Activated T-cell treated with anti-CD3 and anti-CD28 coated beads, Interleukin-2, amount 50 U/mL, for 24 hours (primary cell): ENCODE measurements around the gene SHKBP1.
"Not testable (repeated sequence)": the region's sequence is repeated elsewhere in the genome, so short reads cannot be mapped to it uniquely, and the experiment has no call there.

Experiments
- DNase-seq: peaks from one replicate; pipeline ENCODE4 v3.0.0-alpha.2; 2020
- H3K27ac Mint-ChIP-seq: 2 replicates; pipeline ENCODE4 v1.8.0; 2020; ENCODE audit warnings: mild to moderate bottlenecking, mixed read lengths
- H3K27me3 Mint-ChIP-seq: 2 replicates; pipeline ENCODE4 v1.8.0; 2020; ENCODE audit warnings: mixed read lengths
- H3K36me3 Mint-ChIP-seq: 2 replicates; pipeline ENCODE4 v1.8.0; 2020; ENCODE audit warnings: low read depth, mixed read lengths
- H3K4me1 Mint-ChIP-seq: 2 replicates; pipeline ENCODE4 v1.8.0; 2020; ENCODE audit warnings: low read depth, mixed read lengths
- H3K4me3 Mint-ChIP-seq: 2 replicates; pipeline ENCODE4 v1.8.0; 2020; ENCODE audit warnings: mild to moderate bottlenecking, moderate library complexity, mixed read lengths
- H3K9me3 Mint-ChIP-seq: 2 replicates; pipeline ENCODE4 v1.8.0; 2020; ENCODE audit warnings: mixed read lengths

The SHKBP1 gene

GRCh38 chr19:40621283-40621682 lies 44.6 kb downstream of the SHKBP1 start:
- Mint-ChIP-seq H3K4me3 (no peak overlapping the region), H3K4me1 (peaks cover 31% of the 10 kb centered on the region), H3K27ac (peak overlapping the region; percentile 2), H3K9me3 (no peaks in the 10 kb centered on the region), H3K36me3 (peaks cover 85% of the 10 kb centered on the region), H3K27me3 (no peaks in the 10 kb centered on the region)
- DNase-seq = no peak

GRCh38 chr19:40621966-40622772 lies 45.5 kb downstream of the SHKBP1 start:
- H3K36me3 Mint-ChIP-seq = peaks cover 85% of the 10 kb centered on the region
- H3K27ac Mint-ChIP-seq = no peak overlapping the region
- DNase-seq = no peak
- no peaks in the 10 kb centered on the region for H3K27me3 Mint-ChIP-seq
- H3K4me1 Mint-ChIP-seq = peaks cover 25% of the 10 kb centered on the region
- no peaks in the 10 kb centered on the region for H3K9me3 Mint-ChIP-seq
- H3K4me3 Mint-ChIP-seq = no peak overlapping the region

- H3K27ac Mint-ChIP-seq = no peak overlapping the region
Measured at GRCh38 chr19:40622773-40623075, 46.1 kb downstream of the SHKBP1 start.

GRCh38 chr19:40623403-40624251 lies 47.0 kb downstream of the SHKBP1 start:
- Mint-ChIP-seq H3K9me3 (no peaks in the 10 kb centered on the region), H3K4me1 (peaks cover 21% of the 10 kb centered on the region), H3K4me3 (no peak overlapping the region), H3K27ac (peak overlapping the region; percentile 24), H3K36me3 (peaks cover 89% of the 10 kb centered on the region), H3K27me3 (no peaks in the 10 kb centered on the region)
- no peak for DNase-seq

More at GRCh38 chr19:40622773-40623075, 46.1 kb downstream of the SHKBP1 start:
- H3K36me3 Mint-ChIP-seq = peaks cover 89% of the 10 kb centered on the region
- DNase-seq = no peak
- H3K27me3 Mint-ChIP-seq = no peaks in the 10 kb centered on the region
- H3K4me3 Mint-ChIP-seq = no peak overlapping the region
- H3K9me3 Mint-ChIP-seq = no peaks in the 10 kb centered on the region
- H3K4me1 Mint-ChIP-seq = peaks cover 25% of the 10 kb centered on the region

- Mint-ChIP-seq H3K4me1 (peaks cover 14% of the 10 kb centered on the region), H3K36me3 (peaks cover 85% of the 10 kb centered on the region)
- H3K9me3 Mint-ChIP-seq, H3K27ac Mint-ChIP-seq, DNase-seq, H3K4me3 Mint-ChIP-seq, H3K27me3 Mint-ChIP-seq: not testable (repeated sequence)
Measured at GRCh38 chr19:40624369-40625153, 47.9 kb downstream of the SHKBP1 start.

- Mint-ChIP-seq H3K27me3 (no peaks in the 10 kb centered on the region), H3K27ac (peak overlapping the region; percentile 56), H3K4me1 (peaks cover 14% of the 10 kb centered on the region), H3K36me3 (peaks cover 87% of the 10 kb centered on the region), H3K4me3 (no peak overlapping the region), H3K9me3 (no peaks in the 10 kb centered on the region)
- no peak for DNase-seq
Measured at GRCh38 chr19:40625406-40626120, 48.9 kb downstream of the SHKBP1 start.

GRCh38 chr19:40626918-40627317 lies 50.2 kb downstream of the SHKBP1 start:
- Mint-ChIP-seq H3K36me3 (peaks cover 76% of the 10 kb centered on the region), H3K9me3 (no peaks in the 10 kb centered on the region), H3K4me3 (no peak overlapping the region), H3K27me3 (no peaks in the 10 kb centered on the region), H3K27ac (no peak overlapping the region), H3K4me1 (peaks cover 9% of the 10 kb centered on the region)
- no peak for DNase-seq

GRCh38 chr19:40627486-40628279 lies 51.0 kb downstream of the SHKBP1 start:
- no peaks in the 10 kb centered on the region for H3K27me3 Mint-ChIP-seq
- no peaks in the 10 kb centered on the region for H3K9me3 Mint-ChIP-seq
- no peak for DNase-seq
- peaks cover 70% of the 10 kb centered on the region for H3K36me3 Mint-ChIP-seq
- peaks cover 9% of the 10 kb centered on the region for H3K4me1 Mint-ChIP-seq
- no peak overlapping the region for H3K27ac Mint-ChIP-seq
- H3K4me3 Mint-ChIP-seq = no peak overlapping the region

GRCh38 chr19:40629346-40629745 lies 52.7 kb downstream of the SHKBP1 start:
- DNase-seq = no peak
- H3K4me3 Mint-ChIP-seq = no peak overlapping the region
- peaks cover 55% of the 10 kb centered on the region for H3K36me3 Mint-ChIP-seq
- no peaks in the 10 kb centered on the region for H3K9me3 Mint-ChIP-seq
- peaks cover under 1% of the 10 kb centered on the region for H3K27me3 Mint-ChIP-seq
- H3K4me1 Mint-ChIP-seq = peaks cover 14% of the 10 kb centered on the region
- H3K27ac Mint-ChIP-seq = no peak overlapping the region

GRCh38 chr19:40630571-40631160 lies 54.0 kb downstream of the SHKBP1 start:
- Mint-ChIP-seq H3K36me3 (peaks cover 46% of the 10 kb centered on the region), H3K9me3 (no peaks in the 10 kb centered on the region), H3K27me3 (peaks cover 6% of the 10 kb centered on the region), H3K4me3 (no peak overlapping the region), H3K27ac (no peak overlapping the region), H3K4me1 (peaks cover 14% of the 10 kb centered on the region)
- no peak for DNase-seq

GRCh38 chr19:40632311-40633036 lies 55.8 kb downstream of the SHKBP1 start:
- Mint-ChIP-seq H3K27ac (no peak overlapping the region), H3K4me1 (peaks cover 14% of the 10 kb centered on the region), H3K36me3 (peaks cover 27% of the 10 kb centered on the region), H3K27me3 (peaks cover 7% of the 10 kb centered on the region), H3K9me3 (no peaks in the 10 kb centered on the region), H3K4me3 (no peak overlapping the region)
- DNase-seq = no peak

GRCh38 chr19:40633207-40633606 lies 56.5 kb downstream of the SHKBP1 start:
- H3K36me3 Mint-ChIP-seq = peaks cover 20% of the 10 kb centered on the region
- DNase-seq = no peak
- peaks cover 14% of the 10 kb centered on the region for H3K4me1 Mint-ChIP-seq
- H3K27me3 Mint-ChIP-seq = peaks cover 7% of the 10 kb centered on the region
- H3K9me3 Mint-ChIP-seq = no peaks in the 10 kb centered on the region
- H3K27ac Mint-ChIP-seq = no peak overlapping the region
- H3K4me3 Mint-ChIP-seq = no peak overlapping the region

GRCh38 chr19:40638327-40638726 lies 61.7 kb downstream of the SHKBP1 start:
- H3K4me3 Mint-ChIP-seq = no peak overlapping the region
- H3K27ac Mint-ChIP-seq = no peak overlapping the region
- no peaks in the 10 kb centered on the region for H3K9me3 Mint-ChIP-seq
- H3K36me3 Mint-ChIP-seq = no peaks in the 10 kb centered on the region
- DNase-seq = no peak
- H3K4me1 Mint-ChIP-seq = peaks cover 22% of the 10 kb centered on the region
- peaks cover 7% of the 10 kb centered on the region for H3K27me3 Mint-ChIP-seq
